ENCODE results near the gene CFDP1. TPM values are rescaled to one million over a fixed set of nuclear protein-coding genes. Genes with fewer than 3 reads are reported as not detected.

CFDP1 gene
- total RNA-seq, 1 experiment from 2014 or later = 50.3 TPM

Other genes with a start within 250 kb of the CFDP1 start
- 0.56 TPM in 1 of 2 replicates, not detected in the other for gene CTRB2, start 226.3 kb downstream of the CFDP1 start, total RNA-seq (2014; rRNA removed; shearing (Covaris generic))
- gene CTRB1, start 214.5 kb downstream of the CFDP1 start, total RNA-seq (2014; rRNA removed; shearing (Covaris generic)) = not detected in 2 replicates
- 17.4 and 21.7 TPM in 2 replicates for gene BCAR1, start 181.9 kb downstream of the CFDP1 start, total RNA-seq (2014; rRNA removed; shearing (Covaris generic))
- 21.6 and 22.0 TPM in 2 replicates for gene TMEM170A, start 31.2 kb upstream of the CFDP1 start, total RNA-seq (2014; rRNA removed; shearing (Covaris generic))
- gene CHST6, start 61.9 kb upstream of the CFDP1 start, total RNA-seq (2014; rRNA removed; shearing (Covaris generic)) = not detected in 2 replicates
- gene CHST5, start 102.6 kb upstream of the CFDP1 start, total RNA-seq (2014; rRNA removed; shearing (Covaris generic)) = not detected in 2 replicates
- gene TMEM231, start 122.7 kb upstream of the CFDP1 start, total RNA-seq (2014; rRNA removed; shearing (Covaris generic)) = 2.6 and 5.1 TPM in 2 replicates
- 29.1 and 34.4 TPM in 2 replicates for gene GABARAPL2, start 132.9 kb upstream of the CFDP1 start, total RNA-seq (2014; rRNA removed; shearing (Covaris generic))
- 44.6 and 49.9 TPM in 2 replicates for gene ADAT1, start 189.8 kb upstream of the CFDP1 start, total RNA-seq (2014; rRNA removed; shearing (Covaris generic))
- gene KARS1, start 214.2 kb upstream of the CFDP1 start, total RNA-seq (2014; rRNA removed; shearing (Covaris generic)) = 148 and 151 TPM in 2 replicates
- 25.4 and 26.1 TPM in 2 replicates for gene TERF2IP, start 214.3 kb upstream of the CFDP1 start, total RNA-seq (2014; rRNA removed; shearing (Covaris generic))
- gene CPHXL2, start 243.5 kb upstream of the CFDP1 start, total RNA-seq (2014; rRNA removed; shearing (Covaris generic)) = not detected in 2 replicates